GM21390 (cell line): ENCODE results near the gene ATP13A2.

Source experiments
- ATAC-seq: cut with Tn5 transposase; IDR thresholded peaks from one replicate; pipeline ENCODE4 v1.9.1; 2021; ENCODE audit not compliant: unreplicated experiment

Gene ATP13A2

GRCh38 chr1:17030206-17030605, 18.5 kb upstream of the ATP13A2 start:
- no peak for ATAC-seq

GRCh38 chr1:17028662-17029188, 17.0 kb upstream of the ATP13A2 start:
- no peak for ATAC-seq

- ATAC-seq = no peak
Observed at GRCh38 chr1:17027900-17028299, 16.2 kb upstream of the ATP13A2 start.

GRCh38 chr1:17027403-17027802, 15.7 kb upstream of the ATP13A2 start:
- ATAC-seq = no peak

DNA sequence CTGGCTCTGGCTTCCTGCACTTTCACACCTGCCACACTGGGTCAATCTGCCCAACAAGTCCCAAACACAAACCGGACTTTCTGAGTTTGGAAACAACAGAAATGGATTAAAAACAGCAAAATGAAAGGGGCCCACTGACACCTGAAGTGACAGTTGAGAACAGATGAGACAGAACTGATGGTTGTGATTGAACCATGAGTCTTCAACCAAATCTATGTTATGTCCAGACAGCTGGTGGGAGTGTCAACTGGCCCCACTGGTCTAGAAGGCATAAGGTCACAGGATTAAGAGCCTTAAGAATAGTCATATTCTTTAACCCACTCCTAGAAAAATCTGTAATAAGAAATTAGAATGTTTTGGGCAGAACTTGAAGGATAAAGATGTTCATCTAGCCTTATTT, 13.0 kb upstream of the ATP13A2 start:
- no peak for ATAC-seq

DNA sequence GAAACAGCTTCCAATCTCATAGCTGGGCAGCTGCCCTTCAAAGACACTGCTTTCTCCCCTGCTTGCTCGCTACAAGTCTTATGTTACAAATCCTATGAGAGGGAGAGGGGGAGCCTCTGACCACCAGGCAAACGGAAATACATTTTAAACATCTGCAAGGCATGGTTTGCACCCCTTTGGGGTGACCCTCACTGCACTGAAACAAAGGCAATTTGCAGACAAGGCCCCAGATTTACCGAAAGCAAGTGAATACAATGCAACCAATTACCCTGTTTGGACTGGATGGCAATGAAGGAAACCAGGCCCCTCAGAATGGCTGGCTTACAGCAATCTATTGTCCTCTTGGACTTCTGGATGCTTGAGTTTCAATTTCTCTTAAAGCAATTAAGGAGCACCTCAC, 11.8 kb upstream of the ATP13A2 start:
- ATAC-seq = no peak

- ATAC-seq = no peak
Observed at GRCh38 chr1:17023102-17023501, 11.4 kb upstream of the ATP13A2 start.

- ATAC-seq = no peak
Observed at GRCh38 chr1:17021896-17022295, 10.2 kb upstream of the ATP13A2 start.

DNA sequence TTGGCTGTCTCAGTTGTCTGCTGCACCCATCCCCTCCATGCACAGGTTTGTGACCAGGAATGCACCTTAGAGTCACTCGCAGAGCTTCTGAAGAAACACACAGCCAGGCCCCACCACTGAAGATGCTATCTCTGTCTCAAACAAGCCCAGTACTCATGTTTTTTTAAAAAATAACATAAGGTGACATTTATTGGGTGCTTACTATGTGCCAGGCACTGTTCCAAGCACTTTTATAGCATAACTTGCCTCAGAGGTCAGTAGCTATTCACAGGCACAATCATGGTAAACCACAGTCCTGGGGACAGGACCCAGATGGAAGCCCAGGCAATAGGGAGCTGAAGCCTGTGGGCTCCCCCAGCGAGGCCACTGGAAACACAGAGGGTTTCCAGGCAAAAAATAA, 8.8 kb upstream of the ATP13A2 start:
- no peak for ATAC-seq

GRCh38 chr1:17018849-17019248, 7.1 kb upstream of the ATP13A2 start:
- no peak for ATAC-seq

GRCh38 chr1:17017435-17017834, 5.7 kb upstream of the ATP13A2 start:
- ATAC-seq = no peak

DNA sequence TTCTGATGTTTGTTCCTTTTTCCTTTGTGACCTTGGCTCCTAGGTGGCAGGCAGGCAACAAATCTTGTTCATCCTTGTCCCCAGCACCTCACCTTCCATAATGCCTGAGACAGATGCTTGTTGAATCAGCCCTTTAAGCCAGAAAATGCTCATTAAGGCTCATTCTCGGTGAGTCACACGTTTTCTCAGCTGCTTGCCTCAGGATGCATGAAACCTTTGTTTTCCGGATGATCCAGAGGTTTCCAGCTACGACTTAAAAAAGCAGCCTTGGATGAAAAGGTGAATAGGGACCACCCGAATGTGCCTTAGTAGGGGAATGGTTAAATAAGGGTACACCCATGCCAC, 4.6 kb upstream of the ATP13A2 start:
- no peak for ATAC-seq

- ATAC-seq = no peak
Observed at GRCh38 chr1:17014671-17015567, 3.2 kb upstream of the ATP13A2 start.

DNA sequence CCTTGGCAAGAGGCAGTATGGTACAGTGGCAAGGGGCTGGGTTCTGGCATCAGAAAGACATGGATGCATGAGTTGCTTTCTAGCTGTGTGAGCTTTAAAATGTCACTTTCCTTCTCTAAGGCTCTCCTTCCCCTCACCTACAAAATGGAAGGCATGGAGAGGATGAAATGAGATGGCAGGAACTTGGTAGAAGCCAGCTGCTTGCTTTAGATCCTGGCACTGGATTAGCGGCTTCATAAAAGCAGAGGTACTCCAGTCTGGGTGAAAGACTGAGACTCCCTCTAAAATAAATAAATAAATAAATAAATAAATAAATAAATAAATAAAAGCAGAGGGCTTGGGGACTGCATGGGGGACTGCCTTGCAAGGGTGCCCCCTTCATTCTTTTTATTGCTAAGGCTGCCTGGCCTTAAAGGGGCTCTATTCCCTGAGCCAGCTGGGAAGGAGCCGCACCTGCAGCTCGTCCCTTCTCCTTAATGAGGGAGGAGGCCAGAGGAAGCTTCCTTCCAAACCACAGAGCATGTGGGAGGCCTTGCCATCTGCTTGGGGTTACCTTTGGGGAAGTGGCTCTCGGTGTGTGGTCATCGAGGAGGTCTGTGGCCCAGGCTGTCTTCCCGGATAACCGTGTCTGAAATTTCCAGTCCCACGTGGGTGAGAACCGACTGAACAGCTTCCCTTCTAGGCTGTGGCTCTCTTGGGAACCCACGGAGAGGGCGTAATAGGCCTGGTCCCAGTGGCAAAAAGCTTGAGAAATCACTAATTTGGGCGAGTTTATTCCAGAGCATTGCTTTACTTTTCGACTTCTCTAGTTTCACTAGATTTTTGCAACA, 2.0 kb upstream of the ATP13A2 start:
- no peak for ATAC-seq

- ATAC-seq = no peak
Observed at GRCh38 chr1:17012775-17013490, 1.2 kb upstream of the ATP13A2 start.

GRCh38 chr1:17011092-17011438, 663 bp downstream of the ATP13A2 start:
- ATAC-seq = no peak

DNA sequence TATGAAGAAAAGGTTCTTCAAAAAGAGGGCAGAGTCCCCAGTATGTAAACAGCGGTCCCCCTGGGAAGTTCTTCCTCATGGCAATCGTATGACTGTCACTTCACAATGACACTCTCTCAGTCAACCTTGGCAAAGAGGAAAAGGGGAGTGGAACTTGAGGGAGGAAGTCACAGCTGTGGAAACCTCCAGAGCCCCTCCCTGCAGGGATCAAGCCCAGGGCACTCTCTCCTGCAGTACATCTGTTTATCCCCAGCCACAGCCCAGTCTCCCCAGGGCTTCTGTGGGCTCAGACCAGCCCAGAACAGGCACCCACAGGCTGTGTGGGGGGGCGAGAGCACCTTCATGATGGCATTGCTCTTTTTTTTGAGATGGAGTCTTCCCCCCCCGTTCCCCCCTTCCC, 2.0 kb downstream of the ATP13A2 start:
- no peak for ATAC-seq

DNA sequence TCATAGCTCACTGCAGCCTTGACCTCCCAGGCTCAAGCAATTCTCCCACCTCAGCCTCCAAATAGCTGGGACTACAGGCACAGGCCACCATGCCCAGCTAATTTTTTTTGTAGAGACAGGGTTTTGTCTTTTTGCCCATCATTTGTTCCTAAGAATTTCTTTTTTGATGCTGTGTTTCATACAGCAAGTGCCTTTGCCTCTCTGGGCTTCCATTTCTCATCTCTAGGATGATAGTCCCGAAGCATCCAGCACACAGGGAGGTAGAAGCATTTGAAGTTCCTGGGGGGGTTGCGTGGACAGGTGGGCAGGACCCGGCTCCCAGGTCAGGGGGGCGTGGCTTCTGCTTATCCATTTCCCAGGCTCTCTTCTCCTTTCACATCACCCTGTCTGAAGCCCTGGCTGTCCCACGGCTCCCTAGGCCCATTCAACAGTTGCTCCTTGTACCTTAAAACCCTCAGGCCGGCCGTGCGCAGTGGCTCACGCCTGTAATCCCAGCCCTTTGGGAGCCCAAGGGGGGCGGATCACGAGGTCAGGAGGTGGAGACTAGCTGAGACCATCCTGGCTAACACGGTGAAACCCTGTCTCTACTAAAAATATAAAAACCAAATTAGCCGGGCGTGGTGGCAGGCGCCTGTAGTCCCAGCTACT, 3.4 kb downstream of the ATP13A2 start:
- ATAC-seq = no peak

GRCh38 chr1:17007121-17007520, 4.6 kb downstream of the ATP13A2 start:
- no peak for ATAC-seq

DNA sequence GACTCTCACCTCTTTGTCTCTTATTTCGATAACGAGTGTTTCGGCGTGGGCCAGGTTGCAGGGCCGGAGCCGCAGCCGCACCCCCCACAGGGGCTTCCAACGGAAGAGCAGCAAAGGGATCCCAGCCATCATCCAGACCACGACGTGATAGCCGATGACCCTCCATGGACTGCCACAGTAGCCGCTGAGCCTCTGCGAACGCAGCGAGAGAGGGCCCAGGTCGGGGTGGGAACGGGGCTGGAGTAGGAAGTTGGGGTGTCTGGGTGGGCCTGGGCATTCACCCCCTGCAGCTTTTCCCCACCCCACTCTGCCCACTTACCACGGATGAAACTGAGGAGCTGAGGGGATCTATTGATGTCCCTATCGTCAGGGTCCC, 6.4 kb downstream of the ATP13A2 start:
- ATAC-seq = no peak
